Neuronal stem cell (in vitro differentiated cells): ENCODE results near the gene ST7L.
"Not testable (repeated sequence)": the region's sequence is repeated elsewhere in the genome, so short reads cannot be mapped to it uniquely, and the experiment has no call there.

Experiments
- DNase-seq: peaks from one replicate; pipeline ENCODE4 v3.0.0-alpha.2; 2013; ENCODE audit warnings: low spot score
- H2AFZ ChIP-seq: one replicate; pipeline ENCODE4 v1.6.1; 2013; ENCODE audit warnings: mild to moderate bottlenecking, low read length, inconsistent platforms
- H2AK5ac ChIP-seq: 2 replicates; pipeline ENCODE4 v1.6.1; 2013; ENCODE audit warnings: low read depth, mild to moderate bottlenecking, inconsistent platforms, low read length, moderate library complexity, mixed read lengths
- H2BK120ac ChIP-seq: 2 replicates; pipeline ENCODE4 v1.6.1; 2013; ENCODE audit warnings: low read depth, mild to moderate bottlenecking, inconsistent platforms, low read length, moderate library complexity, mixed read lengths
- H2BK12ac ChIP-seq: one replicate; pipeline ENCODE4 v1.6.1; 2013; ENCODE audit warnings: low read length, inconsistent platforms
- H2BK15ac ChIP-seq: 2 replicates; pipeline ENCODE4 v1.6.1; 2013; ENCODE audit warnings: mild to moderate bottlenecking, low read length, inconsistent platforms, mixed read lengths
- H2BK5ac ChIP-seq: one replicate; pipeline ENCODE4 v1.6.1; 2013; ENCODE audit warnings: inconsistent platforms, mild to moderate bottlenecking, low read length, moderate library complexity
- H3K14ac ChIP-seq: one replicate; pipeline ENCODE4 v1.6.1; 2013; ENCODE audit warnings: low read length, inconsistent platforms
- H3K18ac ChIP-seq: 2 replicates; pipeline ENCODE4 v1.6.1; 2013; ENCODE audit warnings: low read length, inconsistent platforms
- H3K23ac ChIP-seq: 2 replicates; pipeline ENCODE4 v1.6.1; 2013; ENCODE audit warnings: low read depth, mild to moderate bottlenecking, mixed read lengths, low read length, inconsistent platforms; ENCODE audit not compliant: poor library complexity
- H3K27ac ChIP-seq: replicated peaks from 3 replicates; pipeline ENCODE4 v1.5.1; 2013; ENCODE audit warnings: low read length, inconsistent platforms
- H3K27me3 ChIP-seq, 3 experiments: 2 replicates each; pipeline ENCODE4 v1.6.1; 2013; ENCODE audit warnings: low read length in 3 of 3, mild to moderate bottlenecking in 2 of 3, inconsistent platforms in 1 of 3, low read depth in 1 of 3, mixed read lengths in 1 of 3, moderate library complexity in 1 of 3; ENCODE audit not compliant: control insufficient read depth in 3 of 3, insufficient read depth in 3 of 3
- H3K36me3 ChIP-seq, 2 donors: replicated peaks in 1 of 2; 2 replicates each; pipeline ENCODE4 v1.6.1; 2013; ENCODE audit warnings: low read length in 2 of 2; ENCODE audit not compliant: control insufficient read depth in 2 of 2, insufficient read depth in 2 of 2
- H3K4ac ChIP-seq: 2 replicates; pipeline ENCODE4 v1.6.1; 2013; ENCODE audit warnings: inconsistent platforms, mild to moderate bottlenecking, low read length, moderate library complexity
- H3K4me1 ChIP-seq, 2 donors: 1 replicate in 1 of 2; 2 replicates in 1 of 2; pipeline ENCODE4 v1.6.1; 2013; ENCODE audit warnings: low read length in 2 of 2, low read depth in 1 of 2; ENCODE audit not compliant: control insufficient read depth in 2 of 2, insufficient read depth in 1 of 2
- H3K4me2 ChIP-seq: one replicate; pipeline ENCODE4 v1.6.1; 2013; ENCODE audit warnings: mild to moderate bottlenecking, low read length, inconsistent platforms; ENCODE audit not compliant: insufficient read depth, poor library complexity, severe bottlenecking
- H3K4me3 ChIP-seq, 2 donors: 2 replicates each; pipeline ENCODE4 v1.5.1; 2013; ENCODE audit warnings: low read length in 2 of 2, mild to moderate bottlenecking in 2 of 2, inconsistent platforms in 1 of 2, moderate library complexity in 1 of 2
- H3K79me1 ChIP-seq: one replicate; pipeline ENCODE4 v1.6.1; 2013; ENCODE audit warnings: low read depth, mild to moderate bottlenecking, inconsistent platforms, low read length, moderate library complexity
- H3K9ac ChIP-seq: one replicate; pipeline ENCODE4 v1.6.1; 2013; ENCODE audit warnings: mild to moderate bottlenecking, low read depth, low read length, inconsistent platforms; ENCODE audit not compliant: poor library complexity
- H3K9me3 ChIP-seq, 2 donors: replicated peaks in 1 of 2; 2 replicates each; pipeline versions ENCODE3 to v1.6.1; 2013; ENCODE audit warnings: low read length in 2 of 2, mild to moderate bottlenecking in 2 of 2, inconsistent platforms in 1 of 2, low read depth in 1 of 2, mixed read lengths in 1 of 2, moderate library complexity in 1 of 2; ENCODE audit not compliant: control insufficient read depth in 2 of 2, insufficient read depth in 1 of 2
- H4K8ac ChIP-seq: one replicate; pipeline ENCODE4 v1.6.1; 2013; ENCODE audit warnings: low read depth, mild to moderate bottlenecking, inconsistent platforms, low read length, moderate library complexity
- H4K91ac ChIP-seq: one replicate; pipeline ENCODE4 v1.6.1; 2013; ENCODE audit warnings: low read length, low read depth, mild to moderate bottlenecking, inconsistent platforms; ENCODE audit not compliant: poor library complexity
- WGBS, 2 donors: extraction: QIAGEN DNeasy Blood & Tissue Kit; methylation state at CpG; one replicate each; pipeline ENCODE4 v1.1.7; 2013; ENCODE audit warnings: missing lambda C conversion rate in 2 of 2, mixed read lengths in 1 of 2; ENCODE audit not compliant: insufficient read length in 2 of 2, insufficient replicate concordance in 1 of 2; ENCODE audit errors: extremely low coverage in 2 of 2; 5-methylcytosine and 5-hydroxymethylcytosine counted together

The ST7L gene

DNA sequence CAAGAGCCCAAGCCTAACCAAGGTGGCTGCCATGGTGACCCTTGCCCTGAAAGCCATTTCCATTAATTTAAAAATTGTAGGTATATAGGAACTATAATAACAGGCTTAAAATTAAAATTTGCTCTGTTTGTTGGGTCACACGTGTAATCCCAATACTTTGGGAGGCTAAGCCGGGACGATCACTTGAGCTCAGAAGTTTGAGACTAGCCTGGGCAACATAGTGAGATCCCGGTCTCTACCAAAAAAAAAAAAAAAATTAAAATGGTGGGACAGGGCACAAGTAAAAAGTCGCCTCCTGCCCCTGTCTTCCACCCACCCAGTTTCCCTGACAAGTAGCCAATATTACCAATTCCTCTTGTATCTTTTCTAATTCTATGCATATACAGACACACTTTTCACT is 7.3 kb upstream of the ST7L start:
- Histone ChIP-seq H2BK120ac (no peak overlapping the region), H3K4me2 (no peak overlapping the region), H3K23ac (no peak overlapping the region), H3K79me1 (peaks cover 7% of the 10 kb centered on the region), H4K8ac (no peak overlapping the region), H3K4me3 (no peak overlapping the region), H2AK5ac (no peak overlapping the region), H2BK5ac (no peak overlapping the region), H3K9me3 (no peaks in the 10 kb centered on the region), H2BK12ac (no peak overlapping the region), H3K9ac (no peak overlapping the region), H3K18ac (no peak overlapping the region), H3K4me1 (no peaks in the 10 kb centered on the region), H4K91ac (no peak overlapping the region), H3K27me3 (no peaks in the 10 kb centered on the region), H3K36me3 (peaks cover 1 to 56% of the 10 kb centered on the region in 2 donors), H3K4ac (no peak overlapping the region), H3K14ac (no peak overlapping the region), H2BK15ac (no peak overlapping the region), H3K27ac (no peak overlapping the region), H2AFZ (no peak overlapping the region)
- WGBS, 2 donors = no CpG with 5 or more reads among the region's 5 CpGs
- DNase-seq = no peak

DNA sequence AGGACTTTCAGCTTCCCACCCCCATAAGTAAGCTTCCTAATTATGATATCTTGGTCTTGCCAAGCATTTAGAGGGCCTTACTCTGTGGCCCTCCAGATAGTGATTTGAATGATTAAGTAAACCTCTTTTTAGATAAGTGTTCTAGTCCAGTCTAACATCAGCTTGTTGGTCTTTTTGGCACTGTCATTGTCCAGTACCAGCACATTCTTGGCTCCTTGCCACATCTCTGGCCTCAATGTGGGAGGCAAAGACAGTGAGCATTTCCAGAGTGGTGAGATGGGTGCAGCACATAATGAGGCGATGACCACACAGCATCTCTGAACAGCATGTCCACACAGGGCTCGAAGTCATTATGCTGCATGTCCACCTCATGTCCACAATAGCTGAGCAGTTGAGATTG is 6.8 kb upstream of the ST7L start:
- H3K18ac ChIP-seq = no peak overlapping the region
- H2BK15ac ChIP-seq = no peak overlapping the region
- peaks cover 7% of the 10 kb centered on the region for H3K79me1 ChIP-seq
- peaks cover 1 to 52% of the 10 kb centered on the region in 2 donors for H3K36me3 ChIP-seq
- H2BK120ac ChIP-seq = no peak overlapping the region
- no peaks in the 10 kb centered on the region for H3K4me1 ChIP-seq
- no peaks in the 10 kb centered on the region for H3K9me3 ChIP-seq
- H3K14ac ChIP-seq = no peak overlapping the region
- no peak overlapping the region for H3K27ac ChIP-seq
- H3K4me2 ChIP-seq = no peak overlapping the region
- no peak overlapping the region for H2AK5ac ChIP-seq
- no peak for DNase-seq
- no peaks in the 10 kb centered on the region for H3K27me3 ChIP-seq
- no peak overlapping the region for H3K4ac ChIP-seq
- H3K4me3 ChIP-seq = no peak overlapping the region
- no peak overlapping the region for H4K8ac ChIP-seq
- H3K23ac ChIP-seq = no peak overlapping the region
- WGBS, 2 donors = no CpG with 5 or more reads among the region's 2 CpGs
- no peak overlapping the region for H3K9ac ChIP-seq
- H2BK5ac ChIP-seq = no peak overlapping the region
- H2AFZ ChIP-seq = no peak overlapping the region
- H4K91ac ChIP-seq = no peak overlapping the region
- H2BK12ac ChIP-seq = no peak overlapping the region

DNA sequence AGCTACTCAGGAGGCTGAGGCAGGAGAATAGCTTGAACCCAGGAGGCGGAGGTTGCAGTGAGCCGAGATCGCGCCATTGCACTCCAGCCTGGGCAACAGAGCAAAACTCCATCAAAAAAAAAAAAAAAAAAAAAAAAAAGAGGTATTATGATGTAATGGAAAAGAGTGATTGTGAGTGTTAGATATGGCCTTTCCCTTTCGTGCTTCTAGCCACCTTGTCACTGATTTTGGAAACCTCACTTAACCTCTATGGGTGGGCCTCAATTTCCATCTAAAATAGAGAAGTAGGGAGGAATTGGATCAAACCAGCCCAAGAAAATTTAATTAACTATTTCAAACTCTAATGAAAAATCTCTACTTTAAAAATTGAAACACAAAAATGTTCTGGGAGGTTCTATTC is 5.6 kb upstream of the ST7L start:
- H3K27ac ChIP-seq, H3K27me3 ChIP-seq, DNase-seq, H4K91ac ChIP-seq, H2BK12ac ChIP-seq, H3K9me3 ChIP-seq, H3K18ac ChIP-seq, H3K79me1 ChIP-seq, H3K4ac ChIP-seq, H2AFZ ChIP-seq, H3K9ac ChIP-seq, H4K8ac ChIP-seq, H3K14ac ChIP-seq, H3K4me1 ChIP-seq, H2BK120ac ChIP-seq, H2BK15ac ChIP-seq, H3K4me2 ChIP-seq, H3K4me3 ChIP-seq, H2BK5ac ChIP-seq, H3K23ac ChIP-seq, H2AK5ac ChIP-seq: not testable (repeated sequence)
- H3K36me3 ChIP-seq = peaks cover 1 to 43% of the 10 kb centered on the region in 2 donors
- WGBS, 2 donors = no CpG with 5 or more reads among the region's 5 CpGs

DNA sequence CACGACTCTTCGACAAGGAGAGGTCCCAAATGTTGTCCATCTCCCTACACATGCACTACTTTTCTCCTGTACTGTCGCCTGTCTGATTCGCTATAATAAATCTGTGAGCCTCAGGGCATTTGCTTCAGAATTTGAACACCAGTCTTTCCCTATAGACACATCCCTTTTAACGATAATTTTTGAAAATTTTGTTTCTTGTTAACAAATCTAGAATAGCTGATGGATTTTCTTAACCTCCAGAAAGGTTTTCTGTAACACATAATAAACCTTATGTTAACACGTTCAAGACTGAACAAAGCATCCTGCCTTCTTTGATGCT is 1.4 kb upstream of the ST7L start:
- peaks cover 3% of the 10 kb centered on the region for H3K79me1 ChIP-seq
- H3K27ac ChIP-seq = no peak overlapping the region

More for the DNA sequence above, 1.4 kb upstream of the ST7L start:
- no peak overlapping the region for H2BK120ac ChIP-seq
- no peak overlapping the region for H2BK15ac ChIP-seq
- H3K18ac ChIP-seq = no peak overlapping the region
- H3K4me3 ChIP-seq = peak overlapping the region; percentile 82 to 92
- WGBS, 2 donors = no CpG with 5 or more reads among the region's 6 CpGs
- H2AK5ac ChIP-seq = no peak overlapping the region
- no peaks in the 10 kb centered on the region for H3K27me3 ChIP-seq
- DNase-seq = no peak
- peaks cover 0 to 21% of the 10 kb centered on the region in 2 donors for H3K36me3 ChIP-seq
- no peaks in the 10 kb centered on the region for H3K9me3 ChIP-seq
- no peak overlapping the region for H3K14ac ChIP-seq
- H3K4me2 ChIP-seq = peak overlapping the region; percentile 72
- no peak overlapping the region for H4K8ac ChIP-seq
- peak overlapping the region; percentile 91 for H2AFZ ChIP-seq
- H3K9ac ChIP-seq = peak overlapping the region; percentile 85
- peaks cover 2% of the 10 kb centered on the region in 2 donors for H3K4me1 ChIP-seq
- no peak overlapping the region for H3K4ac ChIP-seq
- H2BK12ac ChIP-seq = no peak overlapping the region
- H2BK5ac ChIP-seq = no peak overlapping the region
- H3K23ac ChIP-seq = no peak overlapping the region
- no peak overlapping the region for H4K91ac ChIP-seq
